Nephron progenitor cell (in vitro differentiated cells): Measurements from ENCODE around the gene ZNF831.

Source experiments
- DNase-seq: peaks from one replicate; pipeline ENCODE4 v3.0.0; 2021
- H3K27ac Mint-ChIP-seq: 2 replicates; pipeline ENCODE4 v1.8.0; 2021; ENCODE audit warnings: mild to moderate bottlenecking, moderate library complexity, mixed read lengths
- H3K27me3 Mint-ChIP-seq: 2 replicates; pipeline ENCODE4 v1.8.0; 2021; ENCODE audit warnings: mild to moderate bottlenecking, low read depth, mixed read lengths; ENCODE audit not compliant: poor library complexity
- H3K36me3 Mint-ChIP-seq: 2 replicates; pipeline ENCODE4 v1.8.0; 2021; ENCODE audit warnings: low read depth, mixed read lengths
- H3K4me1 Mint-ChIP-seq: 2 replicates; pipeline ENCODE4 v1.8.0; 2021; ENCODE audit warnings: mixed read lengths
- H3K4me3 Mint-ChIP-seq: 2 replicates; pipeline ENCODE4 v1.8.0; 2021; ENCODE audit warnings: mild to moderate bottlenecking, moderate library complexity, mixed read lengths
- H3K9me3 Mint-ChIP-seq: 2 replicates; pipeline ENCODE4 v1.8.0; 2021; ENCODE audit warnings: mild to moderate bottlenecking, moderate library complexity, mixed read lengths
- CTCF ChIP-seq: fragments of 200-600 bp; sonication (generic); IDR thresholded peaks from 2 replicates; pipeline ENCODE4 v1.5.0; 2021; ENCODE audit warnings: antibody characterized with exemption

ZNF831 gene

GRCh38 chr20:59147586-59147985, 16.0 kb upstream of the ZNF831 start:
- no peak for DNase-seq
- peaks cover 31% of the 10 kb centered on the region for H3K4me1 Mint-ChIP-seq
- no peak overlapping the region for H3K4me3 Mint-ChIP-seq
- no peak overlapping the region for H3K27ac Mint-ChIP-seq
- H3K9me3 Mint-ChIP-seq = no peaks in the 10 kb centered on the region
- peaks cover 2% of the 10 kb centered on the region for H3K27me3 Mint-ChIP-seq
- TF ChIP-seq CTCF = no peak
- no peaks in the 10 kb centered on the region for H3K36me3 Mint-ChIP-seq

GRCh38 chr20:59148701-59149493, 14.7 kb upstream of the ZNF831 start:
- TF ChIP-seq CTCF = no peak
- Mint-ChIP-seq H3K27ac (no peak overlapping the region), H3K9me3 (no peaks in the 10 kb centered on the region)

GRCh38 chr20:59149678-59150504, 13.7 kb upstream of the ZNF831 start:
- no peak for TF ChIP-seq CTCF
- Mint-ChIP-seq H3K27me3 (peaks cover 5% of the 10 kb centered on the region), H3K9me3 (no peaks in the 10 kb centered on the region), H3K27ac (peak overlapping the region; percentile 65), H3K36me3 (no peaks in the 10 kb centered on the region), H3K4me3 (no peak overlapping the region), H3K4me1 (peaks cover 31% of the 10 kb centered on the region)
- peak; percentile 37 for DNase-seq

More at GRCh38 chr20:59148701-59149493, 14.7 kb upstream of the ZNF831 start:
- Mint-ChIP-seq H3K36me3 (no peaks in the 10 kb centered on the region), H3K4me3 (no peak overlapping the region), H3K4me1 (peaks cover 31% of the 10 kb centered on the region), H3K27me3 (peaks cover 2% of the 10 kb centered on the region)
- no peak for DNase-seq

GRCh38 chr20:59150821-59151251, 12.8 kb upstream of the ZNF831 start:
- TF ChIP-seq CTCF = no peak
- no peak overlapping the region for H3K4me3 Mint-ChIP-seq
- no peak overlapping the region for H3K27ac Mint-ChIP-seq
- peaks cover 5% of the 10 kb centered on the region for H3K27me3 Mint-ChIP-seq
- DNase-seq = no peak
- H3K36me3 Mint-ChIP-seq = no peaks in the 10 kb centered on the region
- peaks cover 24% of the 10 kb centered on the region for H3K4me1 Mint-ChIP-seq
- no peaks in the 10 kb centered on the region for H3K9me3 Mint-ChIP-seq

GRCh38 chr20:59151391-59151790, 12.2 kb upstream of the ZNF831 start:
- Mint-ChIP-seq H3K27me3 (peaks cover 5% of the 10 kb centered on the region), H3K27ac (no peak overlapping the region), H3K4me1 (peaks cover 19% of the 10 kb centered on the region), H3K4me3 (no peak overlapping the region), H3K9me3 (no peaks in the 10 kb centered on the region), H3K36me3 (no peaks in the 10 kb centered on the region)
- no peak for TF ChIP-seq CTCF
- DNase-seq = no peak
